GM21737 (cell line): Measurements from ENCODE around the gene HOXD10.

Source experiments
- ATAC-seq: cut with Tn5 transposase; IDR thresholded peaks from one replicate; pipeline ENCODE4 v1.9.1; 2021; ENCODE audit warnings: mild to moderate bottlenecking, moderate library complexity; ENCODE audit not compliant: unreplicated experiment

The HOXD10 gene

DNA sequence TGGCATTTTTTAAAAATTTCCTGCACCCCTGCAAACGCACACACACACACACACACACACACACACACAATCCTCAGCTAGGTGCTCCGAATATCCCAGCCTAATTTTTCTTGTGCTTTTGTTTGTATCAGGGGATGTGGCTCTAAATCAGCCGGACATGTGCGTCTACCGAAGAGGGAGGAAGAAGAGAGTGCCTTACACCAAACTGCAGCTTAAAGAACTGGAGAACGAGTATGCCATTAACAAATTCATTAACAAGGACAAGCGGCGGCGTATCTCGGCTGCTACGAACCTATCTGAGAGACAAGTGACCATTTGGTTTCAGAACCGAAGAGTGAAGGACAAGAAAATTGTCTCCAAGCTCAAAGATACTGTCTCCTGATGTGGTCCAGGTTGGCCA, 22.2 kb upstream of the HOXD10 start:
- ATAC-seq: no peak

DNA sequence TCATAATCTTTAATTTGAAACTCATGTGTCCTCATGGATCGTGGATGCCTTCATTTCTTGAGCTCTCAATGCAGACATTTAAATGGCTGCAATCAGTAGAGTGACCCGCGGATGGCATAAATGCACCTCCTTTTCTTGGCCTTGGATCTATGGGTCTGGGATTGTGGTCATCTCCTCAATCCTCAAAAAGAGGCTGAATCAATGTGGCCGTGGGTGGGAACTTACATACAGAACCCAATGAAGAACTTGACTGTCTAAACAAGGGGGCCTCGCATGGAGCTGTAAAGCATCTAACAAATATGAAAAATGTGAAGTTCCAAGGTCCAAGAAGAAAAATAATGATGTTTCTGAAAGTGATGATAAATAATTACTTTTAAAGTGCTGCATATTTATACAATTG, 21.2 kb upstream of the HOXD10 start:
- ATAC-seq: no peak

DNA sequence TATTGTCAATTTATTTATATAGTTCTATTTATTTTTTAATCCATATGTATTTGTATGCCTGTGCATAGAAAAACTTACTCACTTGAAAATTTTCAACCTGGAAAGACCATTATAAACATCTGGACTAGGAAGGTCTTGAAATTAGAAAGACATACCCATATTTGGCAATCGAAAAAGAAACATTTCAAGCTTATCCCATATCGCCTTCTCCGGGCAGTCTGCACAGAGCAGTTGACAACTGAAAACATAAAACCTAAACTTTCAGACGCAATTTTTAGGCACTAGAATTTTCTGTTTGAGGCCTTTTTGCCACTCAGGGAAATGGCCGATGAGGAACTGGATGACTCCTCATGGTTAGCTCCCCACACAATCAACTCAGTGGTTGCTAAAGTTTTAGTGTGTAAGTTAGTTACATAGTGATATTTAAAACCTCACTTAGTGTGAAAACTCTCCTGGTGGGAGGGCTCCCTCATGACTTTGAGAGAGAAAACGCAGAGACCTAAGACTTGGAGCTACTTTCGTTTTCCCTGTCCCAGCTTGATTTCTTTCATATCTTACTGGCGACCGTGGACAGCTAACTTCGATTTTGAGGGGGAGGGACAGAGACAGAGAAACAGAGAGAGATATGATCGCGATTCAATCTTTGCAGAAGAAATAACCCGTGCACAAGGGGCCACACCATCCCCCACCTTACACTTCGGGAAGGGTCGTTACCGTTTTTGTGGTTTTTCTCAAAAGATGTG, 20.2 kb upstream of the HOXD10 start:
- ATAC-seq: no peak

DNA sequence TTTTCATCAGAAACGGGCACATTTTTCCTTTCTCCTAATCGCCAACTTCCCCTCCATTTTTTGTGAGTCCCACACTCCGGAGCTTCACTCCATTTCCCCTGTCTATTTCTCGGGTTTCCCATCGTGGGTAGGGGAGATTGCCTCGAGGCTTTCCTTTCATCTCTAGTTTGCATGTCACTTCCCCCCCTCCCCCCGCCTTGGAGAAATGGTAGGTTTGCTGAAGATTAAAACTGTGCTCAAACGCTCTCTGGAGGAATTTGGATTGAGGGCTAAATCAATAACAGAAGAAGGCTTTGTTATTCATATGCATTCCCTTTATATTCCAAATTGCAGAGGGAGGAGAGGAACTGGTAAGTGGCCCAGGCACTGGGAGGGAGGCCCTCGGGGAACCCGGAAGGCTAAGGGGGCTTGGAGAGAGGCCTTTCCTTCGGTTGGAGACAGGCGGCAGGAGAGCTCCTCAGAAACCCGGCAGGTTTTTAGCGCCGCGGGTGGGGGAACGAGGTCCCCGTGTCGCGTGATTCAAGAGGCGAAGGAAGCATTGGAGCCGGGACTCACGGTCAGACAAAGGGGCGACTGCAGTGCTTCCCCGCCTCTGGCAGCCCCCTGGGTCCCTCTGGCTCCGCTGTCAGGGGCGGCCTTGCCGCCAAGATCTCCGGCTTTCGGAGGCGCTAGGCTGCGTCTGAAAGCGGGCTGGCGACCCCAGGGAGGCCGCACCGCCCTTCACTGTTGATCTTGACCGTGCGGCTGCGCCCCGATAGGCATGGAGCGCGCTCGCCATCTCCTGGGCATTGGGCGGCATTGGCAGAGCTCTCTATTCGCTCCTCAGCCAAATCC, 19.4 kb upstream of the HOXD10 start:
- ATAC-seq: peak; percentile 60

DNA sequence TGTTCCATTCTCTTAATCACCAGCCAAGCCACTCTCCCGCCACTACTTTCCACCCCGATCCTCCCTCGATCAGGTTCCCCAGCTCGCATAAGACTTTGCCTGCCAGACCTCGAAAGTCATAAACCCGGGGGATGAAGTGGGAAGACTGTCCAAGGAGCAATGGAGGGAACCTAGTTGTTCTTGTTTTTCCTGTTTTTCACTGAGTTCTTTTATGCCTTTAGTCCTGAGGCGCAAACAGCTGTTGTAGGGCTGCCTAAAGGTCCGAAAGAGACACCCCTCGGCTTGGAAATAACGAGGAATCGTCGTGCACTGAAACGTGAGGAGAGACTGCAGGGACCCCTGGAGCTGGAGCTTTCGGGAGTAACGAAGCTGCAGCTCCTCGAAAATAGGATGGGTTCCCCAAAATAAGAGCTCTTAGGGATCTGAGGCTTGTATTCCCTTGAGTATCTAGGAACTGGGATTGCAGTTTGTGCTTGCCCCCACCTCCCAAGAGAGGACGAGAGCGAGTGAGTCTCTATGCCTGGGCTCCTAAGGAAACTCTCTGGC, 18.7 kb upstream of the HOXD10 start:
- no peak for ATAC-seq

DNA sequence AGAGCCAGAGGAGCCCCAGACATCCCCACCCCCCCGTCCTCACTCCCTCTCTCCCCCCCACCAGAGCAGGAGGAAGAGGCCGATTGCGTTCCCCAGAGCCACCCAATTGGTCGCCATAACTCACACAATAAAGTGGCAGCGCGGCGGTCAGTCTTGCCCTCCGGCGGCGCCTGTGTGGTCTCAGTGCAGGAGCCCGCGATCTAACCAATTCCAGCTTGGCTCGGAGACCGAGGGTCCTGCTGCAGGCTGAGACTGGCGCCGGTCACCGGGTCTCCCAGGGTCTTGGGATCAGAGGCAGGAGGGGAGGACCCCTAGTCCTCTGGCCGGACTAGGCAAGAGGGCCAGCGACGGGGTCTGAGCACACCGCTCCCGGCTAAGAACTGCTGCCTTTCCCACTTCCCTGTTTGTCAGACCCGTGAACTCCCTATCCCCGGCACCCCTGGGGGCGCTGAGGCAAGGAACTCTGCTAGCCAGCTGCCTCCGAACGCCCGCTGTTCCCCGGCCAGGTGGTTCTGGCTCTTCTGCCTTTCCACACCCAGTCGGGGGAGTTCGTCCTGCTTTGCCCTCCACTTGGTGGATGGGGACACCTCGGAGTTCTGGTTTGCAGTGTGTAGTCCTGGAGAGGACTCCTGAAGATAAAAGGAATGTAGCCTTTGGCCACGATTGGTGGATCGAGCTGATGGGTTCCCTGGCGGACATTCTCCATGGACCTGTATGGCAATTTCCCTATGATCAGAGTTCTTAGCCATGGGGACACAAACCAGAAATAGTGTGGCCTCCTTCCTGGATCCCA, 18.0 kb upstream of the HOXD10 start:
- no peak for ATAC-seq

DNA sequence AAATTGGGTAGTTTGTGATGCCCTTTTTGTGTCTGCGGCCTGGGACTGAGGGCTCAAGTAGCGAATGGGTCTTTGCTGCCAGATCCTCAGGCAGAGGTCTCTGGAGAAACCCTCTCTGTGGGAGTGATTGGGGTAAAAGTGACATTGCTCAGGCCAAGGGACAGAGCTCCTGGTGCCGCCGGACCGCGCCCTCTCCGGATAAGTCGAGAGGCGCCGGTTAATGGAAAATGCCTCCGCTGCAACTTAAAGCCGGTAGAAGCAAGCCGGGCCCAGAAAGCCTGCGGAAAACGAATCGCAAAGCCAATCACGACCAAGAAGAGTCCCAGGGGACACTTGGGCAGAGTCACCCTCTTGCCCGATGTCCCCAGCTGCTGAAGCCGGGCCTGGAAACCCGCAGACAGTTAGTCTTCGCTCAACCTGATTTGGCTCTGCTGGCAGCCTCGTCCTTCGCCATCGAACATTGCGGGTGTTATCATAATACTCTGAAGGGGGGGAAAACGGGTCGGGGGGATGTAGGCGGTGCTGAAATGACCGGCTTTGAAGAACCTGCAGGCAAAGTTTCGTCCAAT, 17.3 kb upstream of the HOXD10 start:
- ATAC-seq: no peak

DNA sequence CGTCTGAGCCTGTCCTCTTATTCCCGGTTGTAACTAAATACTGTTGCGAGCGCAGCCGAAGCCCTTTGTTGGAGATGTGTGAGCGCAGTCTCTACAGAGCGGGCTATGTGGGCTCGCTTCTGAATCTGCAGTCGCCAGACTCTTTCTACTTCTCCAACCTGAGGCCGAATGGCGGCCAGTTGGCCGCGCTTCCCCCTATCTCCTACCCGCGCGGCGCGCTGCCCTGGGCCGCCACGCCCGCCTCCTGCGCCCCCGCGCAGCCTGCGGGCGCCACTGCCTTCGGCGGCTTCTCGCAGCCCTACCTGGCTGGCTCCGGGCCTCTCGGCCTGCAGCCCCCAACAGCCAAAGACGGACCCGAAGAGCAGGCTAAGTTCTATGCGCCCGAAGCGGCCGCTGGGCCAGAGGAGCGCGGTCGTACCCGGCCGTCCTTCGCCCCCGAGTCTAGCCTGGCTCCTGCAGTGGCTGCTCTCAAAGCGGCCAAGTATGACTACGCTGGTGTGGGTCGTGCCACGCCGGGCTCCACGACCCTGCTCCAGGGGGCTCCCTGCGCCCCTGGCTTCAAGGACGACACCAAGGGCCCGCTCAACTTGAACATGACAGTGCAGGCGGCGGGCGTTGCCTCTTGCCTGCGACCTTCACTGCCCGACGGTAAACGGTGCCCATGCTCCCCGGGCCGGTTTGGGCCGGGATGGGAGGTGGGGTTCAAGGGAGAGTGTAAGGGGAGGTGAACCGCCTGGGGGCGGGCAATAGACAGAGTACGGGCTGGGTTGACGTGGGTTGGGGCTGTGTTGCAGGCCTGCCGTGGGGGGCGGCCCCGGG, 16.6 kb upstream of the HOXD10 start, which contains the start of gene HOXD12:
Gene HOXD12 (plus strand): TSS at position 68 of the 819 bp plus-strand sequence. CDS start 7 bp downstream, at position 75.
- ATAC-seq: no peak

DNA sequence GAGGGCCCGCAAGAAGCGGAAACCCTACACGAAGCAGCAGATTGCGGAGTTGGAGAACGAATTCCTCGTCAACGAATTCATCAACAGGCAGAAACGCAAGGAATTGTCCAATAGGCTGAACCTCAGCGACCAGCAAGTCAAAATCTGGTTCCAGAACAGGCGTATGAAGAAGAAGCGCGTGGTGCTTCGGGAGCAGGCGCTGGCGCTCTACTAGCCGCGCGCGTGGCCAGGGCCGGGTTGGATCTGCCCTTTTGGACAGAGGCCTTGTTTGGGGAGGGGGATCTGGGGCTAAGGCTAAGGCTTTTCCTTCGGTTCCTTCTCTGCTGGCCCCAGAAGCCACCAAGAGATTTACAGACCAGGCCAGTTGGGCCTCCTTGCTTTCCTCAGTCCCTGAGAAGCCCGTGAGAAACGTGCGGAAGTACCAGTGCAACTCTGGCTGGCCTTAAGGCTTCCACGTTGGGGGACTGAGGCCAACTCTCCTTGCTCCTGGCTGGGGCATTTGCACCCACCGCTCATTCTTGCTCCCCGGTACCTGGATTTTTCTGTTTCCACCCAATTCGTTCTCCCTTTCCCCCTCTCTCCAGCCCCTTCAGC, 15.9 kb upstream of the HOXD10 start:
- no peak for ATAC-seq

DNA sequence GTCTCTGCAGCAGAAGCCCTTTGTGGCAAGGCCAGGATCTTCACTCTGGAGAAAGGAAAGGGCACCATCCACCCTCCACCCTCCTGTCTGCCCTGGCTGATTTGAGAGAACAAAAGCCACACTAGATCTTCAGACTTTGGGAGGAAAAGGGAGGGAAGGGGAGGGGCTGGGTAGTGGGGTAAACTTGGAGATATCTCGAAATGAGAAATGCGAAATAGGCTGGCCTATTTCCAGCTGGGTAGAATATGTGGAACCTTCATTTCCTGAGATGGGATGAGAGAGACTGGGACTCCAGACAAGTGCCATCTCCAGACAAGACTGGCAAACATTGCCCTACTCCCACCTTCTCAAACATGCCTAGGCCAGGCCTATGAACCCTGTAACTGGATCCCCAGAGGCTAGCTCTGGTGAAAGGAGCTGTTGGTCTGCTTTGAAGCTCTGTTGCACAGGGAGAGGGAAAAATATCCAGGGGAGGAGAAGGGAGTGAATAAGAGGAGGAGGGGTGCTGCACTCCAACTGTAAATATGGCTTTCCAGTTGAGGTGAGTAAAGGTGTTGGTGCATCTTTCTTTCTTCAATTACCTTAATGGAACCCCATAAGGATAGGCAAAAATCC, 15.3 kb upstream of the HOXD10 start:
- no peak for ATAC-seq

DNA sequence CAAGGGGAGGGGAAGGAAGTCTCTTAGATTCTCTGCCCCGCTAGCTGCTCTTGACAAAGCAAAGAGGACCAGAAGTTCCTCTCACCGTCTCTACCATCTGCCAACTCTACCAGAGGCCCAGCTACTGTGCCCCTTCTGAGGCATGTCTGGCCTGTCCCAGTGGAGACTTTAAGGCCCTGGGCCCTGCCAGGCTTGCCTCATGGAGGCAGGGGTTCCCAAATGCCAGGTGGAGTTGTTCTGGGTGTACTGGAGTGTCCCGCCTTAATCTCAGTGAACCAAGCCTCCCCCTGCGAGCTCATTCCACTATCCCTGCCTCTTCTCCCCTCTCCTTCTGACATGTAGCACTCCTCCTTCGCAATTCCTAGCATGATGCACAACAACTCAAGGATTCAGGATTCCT, 14.7 kb upstream of the HOXD10 start:
- no peak for ATAC-seq

DNA sequence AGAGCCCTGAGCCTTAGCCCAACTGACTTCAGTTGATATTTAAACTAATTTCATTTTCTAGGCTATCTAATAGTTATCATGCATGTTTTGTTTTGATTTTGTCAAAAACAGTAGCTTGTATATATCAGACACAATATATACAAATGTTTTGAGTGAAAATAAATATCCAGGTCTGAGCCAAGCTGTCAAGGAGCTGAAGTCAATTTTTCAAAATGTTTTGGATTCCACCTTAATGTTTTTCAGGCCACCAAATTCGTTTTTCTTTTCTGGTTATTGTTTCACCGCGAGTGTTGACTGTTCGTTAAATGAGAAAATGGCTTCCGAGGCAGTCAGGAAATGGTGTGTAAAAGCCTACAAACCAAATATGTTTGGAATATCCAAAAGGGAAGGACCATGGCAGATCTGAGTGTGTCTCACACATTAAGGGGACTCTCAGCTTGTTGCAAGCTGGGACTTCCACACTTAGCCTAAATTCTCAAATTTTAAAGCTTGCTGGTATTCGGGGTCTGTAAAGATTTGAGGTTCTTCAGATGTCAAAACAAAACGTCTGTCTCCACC, 14.2 kb upstream of the HOXD10 start:
- ATAC-seq: no peak

DNA sequence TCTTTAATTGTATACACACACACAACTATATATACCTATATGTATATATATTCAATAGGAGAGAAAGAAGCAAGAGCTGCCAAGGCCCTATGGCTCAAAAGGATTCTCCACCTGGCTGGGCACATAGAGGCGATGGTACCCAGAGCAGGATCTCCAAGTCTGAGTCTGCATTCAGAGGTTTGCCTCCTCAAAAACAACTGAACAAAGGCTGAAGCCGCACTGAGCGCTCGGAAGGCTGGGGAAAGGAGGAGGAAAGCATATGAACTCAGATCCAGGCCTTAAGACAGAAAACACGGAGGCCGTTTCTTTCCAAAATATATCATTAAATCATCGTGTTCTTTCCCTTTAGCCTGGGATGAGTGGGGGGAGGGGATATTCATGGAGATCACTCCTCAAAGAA, 13.4 kb upstream of the HOXD10 start:
- no peak for ATAC-seq

DNA sequence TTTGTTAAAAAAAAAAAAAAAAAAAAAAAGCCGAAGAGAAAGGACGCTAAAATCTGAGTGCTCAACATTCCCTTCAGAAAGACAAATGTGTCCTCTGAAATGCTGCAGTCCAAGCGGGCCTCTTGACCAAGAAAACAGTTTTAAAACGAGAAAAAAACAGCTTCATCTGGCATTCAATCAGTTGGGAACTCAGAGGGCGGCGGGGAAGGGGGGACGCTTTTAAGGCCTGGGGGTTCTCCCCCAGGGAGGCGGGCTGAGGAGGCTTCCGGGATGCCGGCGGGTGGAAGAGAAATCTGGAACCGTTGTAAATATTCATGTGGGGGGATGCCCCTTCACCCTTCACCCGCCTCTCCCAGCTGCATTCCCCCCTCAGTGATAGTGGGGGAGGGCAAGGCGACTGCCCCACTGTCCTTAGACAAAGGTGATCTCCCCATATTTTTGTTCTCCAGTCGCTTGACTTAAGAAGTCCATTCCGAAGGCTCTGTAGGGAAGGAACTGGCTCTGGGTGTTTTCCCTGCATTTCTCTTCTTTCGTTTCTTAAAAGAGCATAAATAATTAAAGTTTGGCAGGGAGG, 12.7 kb upstream of the HOXD10 start:
- ATAC-seq: no peak

DNA sequence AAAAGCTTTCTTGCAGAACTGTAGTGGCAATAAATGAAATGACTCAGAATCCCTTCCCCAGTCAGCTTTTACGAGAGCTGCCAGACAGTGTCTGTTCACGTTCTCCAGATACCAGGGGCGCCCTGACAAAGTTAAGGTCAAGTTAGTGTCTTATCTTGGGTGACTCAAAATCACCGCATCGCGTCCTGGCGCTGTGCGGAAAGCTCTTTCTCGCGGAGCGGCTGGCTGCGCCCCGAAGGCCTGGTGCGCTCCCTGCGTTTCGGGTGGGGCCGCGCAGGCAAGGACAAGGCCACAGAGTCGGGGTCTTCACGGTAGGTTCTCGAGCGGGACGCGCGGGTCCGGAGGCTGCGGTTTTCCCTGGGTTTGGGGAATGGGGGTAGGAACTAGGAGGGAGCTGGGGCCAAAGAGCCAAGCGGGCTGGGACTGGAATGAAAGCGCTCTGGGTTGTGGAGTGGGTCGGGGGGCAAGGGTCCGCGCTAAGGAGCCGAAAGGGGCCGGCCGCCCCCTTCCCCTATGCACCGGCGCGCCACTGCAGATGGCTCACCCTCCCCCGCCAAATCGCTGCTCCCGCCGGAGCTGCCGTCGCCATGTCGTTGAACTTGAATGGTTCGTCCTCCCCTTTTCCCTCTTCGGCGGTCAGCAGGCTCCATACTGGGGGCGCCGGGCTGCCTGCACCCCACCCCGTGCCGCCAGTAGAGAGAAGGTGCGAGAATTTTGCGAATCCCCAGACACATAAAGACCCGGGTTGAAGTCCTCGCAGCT, 12.1 kb upstream of the HOXD10 start:
- no peak for ATAC-seq

DNA sequence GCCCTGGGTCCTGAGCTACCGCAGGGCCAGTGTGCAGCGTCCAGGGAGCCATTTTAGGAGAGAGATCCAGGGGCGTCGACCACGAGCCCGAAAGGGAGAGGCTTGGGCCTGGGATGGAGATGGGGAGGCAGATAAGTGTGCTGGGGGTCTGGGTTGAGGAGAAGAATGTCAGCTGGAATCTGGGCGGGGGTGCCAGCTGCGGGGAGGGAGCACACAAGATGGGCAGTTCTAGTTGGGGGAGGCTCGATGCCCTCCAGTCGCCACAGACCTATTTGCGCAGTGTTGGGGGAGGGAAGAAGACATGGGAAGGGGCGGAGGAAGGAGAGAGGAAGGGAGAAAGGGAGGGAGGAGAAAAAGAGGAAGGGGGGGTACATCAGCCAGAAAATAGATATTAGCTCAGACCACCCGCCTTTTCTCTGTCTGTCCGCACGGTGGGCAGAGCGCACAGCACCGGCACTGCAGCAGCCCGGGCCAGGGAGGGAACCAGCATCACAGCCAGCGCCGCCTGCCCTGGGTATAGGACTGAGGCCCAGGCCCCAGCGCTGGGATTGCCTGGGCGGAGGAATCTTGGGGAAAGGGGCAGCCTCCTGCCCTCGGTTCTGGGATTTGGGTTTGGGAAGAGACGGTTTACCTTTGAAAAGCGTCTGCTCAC, 11.4 kb upstream of the HOXD10 start:
- ATAC-seq: no peak
